SKM-1 treated with dmso at 0.1 percent for 144 hours (cell line): ENCODE data around the gene EPDR1.

Experiments
- DNase-seq: peaks from one replicate; lab custom pipeline; 2025; ENCODE audit not compliant: unreplicated experiment; lab: John Stamatoyannopoulos, UW

EPDR1 gene

GRCh38 chr7:37920305-37920848 is at the start of gene EPDR1:
Gene EPDR1 (plus strand): TSS chr7:37920640. CDS start chr7:37920940, 300 bp downstream.
- peak; percentile 58 for DNase-seq

GRCh38 chr7:37882086-37882485 is 38.4 kb upstream of the EPDR1 start:
- DNase-seq, result no peak

- DNase-seq, result no peak
Measured at GRCh38 chr7:37893359-37893758, 27.1 kb upstream of the EPDR1 start.

GRCh38 chr7:37894671-37895070 is 25.8 kb upstream of the EPDR1 start:
- DNase-seq, result no peak

- DNase-seq, result no peak
Measured at GRCh38 chr7:37899712-37900247, 20.7 kb upstream of the EPDR1 start.

- peak; percentile 16 for DNase-seq
Measured at GRCh38 chr7:37901236-37901827, 19.1 kb upstream of the EPDR1 start.

- DNase-seq, result no peak
Measured at GRCh38 chr7:37901890-37902524, 18.4 kb upstream of the EPDR1 start.

- DNase-seq, result no peak
Measured at GRCh38 chr7:37908221-37908788, 12.1 kb upstream of the EPDR1 start.

GRCh38 chr7:37912756-37913155 is 7.7 kb upstream of the EPDR1 start:
- DNase-seq, result no peak

- DNase-seq, result peak; percentile 72
Measured at GRCh38 chr7:37915438-37915837, 5.0 kb upstream of the EPDR1 start.

GRCh38 chr7:37916017-37916672 is 4.3 kb upstream of the EPDR1 start:
- DNase-seq, result peak; percentile 0

- peak; percentile 65 for DNase-seq
Measured at GRCh38 chr7:37916673-37917660, 3.5 kb upstream of the EPDR1 start, which contains the start of gene SFRP4. Gene SFRP4 (minus strand): TSS chr7:37916817. CDS start chr7:37916537, 280 bp downstream.

GRCh38 chr7:37918526-37918925 is 1.9 kb upstream of the EPDR1 start:
- no peak for DNase-seq

- peak; percentile 55 for DNase-seq
Measured at GRCh38 chr7:37920849-37921805, 687 bp downstream of the EPDR1 start.

- no peak for DNase-seq
Measured at GRCh38 chr7:37921876-37922275, 1.4 kb downstream of the EPDR1 start.

- DNase-seq, result no peak
Measured at GRCh38 chr7:37923996-37924395, 3.6 kb downstream of the EPDR1 start.

- no peak for DNase-seq
Measured at GRCh38 chr7:37924491-37925041, 4.1 kb downstream of the EPDR1 start.

GRCh38 chr7:37925620-37926019 is 5.2 kb downstream of the EPDR1 start:
- no peak for DNase-seq
